Mucosa of stomach (tissue), 1 donor: ENCODE data around the gene IRGC.
A peak's percentile ranks its signal among the peaks of the same experiment; 100 is the strongest.
"Not testable (repeated sequence)": the region's sequence is repeated elsewhere in the genome, so short reads cannot be mapped to it uniquely, and the experiment has no call there.

Experiments
- H3K27me3 ChIP-seq: one replicate; pipeline ENCODE4 v1.7.0; 2013; ENCODE audit warnings: mild to moderate bottlenecking, low read length; ENCODE audit not compliant: control insufficient read depth, insufficient read depth
- H3K36me3 ChIP-seq: one replicate; pipeline ENCODE4 v1.7.0; 2013; ENCODE audit warnings: low read length; ENCODE audit not compliant: control insufficient read depth, insufficient read depth
- H3K4me1 ChIP-seq: one replicate; pipeline ENCODE4 v1.7.0; 2013; ENCODE audit warnings: mild to moderate bottlenecking, low read length; ENCODE audit not compliant: control insufficient read depth, insufficient read depth
- H3K4me3 ChIP-seq: one replicate; pipeline ENCODE4 v1.7.0; 2013; ENCODE audit warnings: low read length
- H3K9ac ChIP-seq: one replicate; pipeline ENCODE4 v1.7.0; 2013; ENCODE audit warnings: mild to moderate bottlenecking, low read length, moderate library complexity
- H3K9me3 ChIP-seq: one replicate; pipeline ENCODE4 v1.7.0; 2013; ENCODE audit warnings: mild to moderate bottlenecking, low read length, moderate library complexity; ENCODE audit not compliant: control insufficient read depth
- donor health status: Pancreatic carcinoma.

Gene IRGC

DNA sequence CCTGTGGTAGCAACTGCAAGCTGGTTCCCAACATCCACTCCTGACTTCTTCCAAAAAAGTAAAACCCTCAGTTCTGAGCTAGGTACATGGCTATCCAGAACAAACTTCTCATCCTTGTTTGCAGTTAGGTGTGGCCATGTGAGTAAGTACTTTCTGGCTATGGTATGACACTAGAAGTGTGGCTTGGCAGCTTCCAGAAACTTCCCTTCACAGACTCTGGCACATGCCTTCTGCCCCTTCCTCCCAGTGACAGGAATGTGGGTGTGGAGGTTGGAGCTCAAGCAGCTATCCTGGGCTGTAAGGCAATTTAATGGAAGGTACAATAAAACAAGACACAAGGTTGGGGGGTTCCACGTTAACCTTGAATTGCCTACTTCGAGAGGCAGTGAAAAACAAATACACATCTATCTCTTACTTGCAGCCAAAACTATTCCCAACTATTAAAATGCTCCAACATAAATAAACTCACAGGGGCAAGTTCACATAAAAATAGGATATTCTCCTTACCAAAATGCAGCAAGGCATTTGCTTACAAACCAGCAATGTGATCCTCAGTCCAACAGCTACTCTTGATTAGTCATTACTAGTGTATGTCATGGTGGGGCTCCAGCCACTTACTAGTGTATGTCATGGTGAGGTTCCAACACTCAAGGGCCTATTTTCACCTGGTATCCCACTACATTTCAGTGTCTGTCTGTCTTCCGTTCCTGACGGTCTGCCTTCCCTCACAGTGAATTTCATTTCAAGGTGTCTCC, 35.8 kb downstream of the IRGC start:
- H3K27me3 ChIP-seq = no peaks in the 10 kb centered on the region
- H3K36me3 ChIP-seq = no peaks in the 10 kb centered on the region
- no peaks in the 10 kb centered on the region for H3K9me3 ChIP-seq
- H3K4me1 ChIP-seq = peaks cover 39% of the 10 kb centered on the region
- H3K9ac ChIP-seq = no peak overlapping the region
- H3K4me3 ChIP-seq = no peak overlapping the region

DNA sequence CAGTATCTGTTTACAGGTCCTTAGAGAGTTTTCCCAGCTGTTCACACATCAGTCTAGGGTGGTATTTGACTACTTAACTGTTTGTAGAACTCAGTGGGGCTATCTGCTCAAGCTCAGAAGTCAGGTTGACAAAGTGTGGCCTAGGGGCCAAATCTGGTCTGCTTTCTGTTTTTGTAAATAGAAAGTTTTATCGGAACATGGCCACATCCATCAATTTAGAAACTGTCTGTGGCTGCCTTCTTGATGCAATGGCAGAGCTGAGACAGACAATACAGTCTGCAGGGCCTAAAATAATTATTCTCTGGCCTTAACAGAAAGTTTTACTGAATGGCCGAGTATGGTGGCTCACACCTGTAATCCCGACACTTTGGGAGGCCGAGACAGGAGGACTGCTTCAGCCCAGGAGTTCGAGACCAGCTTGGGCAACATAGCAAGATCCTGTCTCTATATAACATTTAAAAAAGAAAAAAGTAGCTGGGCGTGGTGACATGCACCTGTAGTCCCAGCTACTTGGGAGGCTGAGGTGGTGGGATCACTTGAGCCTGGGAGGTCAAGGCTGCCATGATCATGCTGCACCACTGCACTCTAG, 36.5 kb downstream of the IRGC start:
- Histone ChIP-seq H3K9ac (no peak overlapping the region), H3K4me1 (peaks cover 46% of the 10 kb centered on the region), H3K9me3 (no peaks in the 10 kb centered on the region), H3K4me3 (no peak overlapping the region), H3K36me3 (no peaks in the 10 kb centered on the region), H3K27me3 (no peaks in the 10 kb centered on the region)

GRCh38 chr19:43754253-43754502, 38.3 kb downstream of the IRGC start:
- H3K27me3 ChIP-seq = no peaks in the 10 kb centered on the region
- H3K9me3 ChIP-seq = no peaks in the 10 kb centered on the region
- peak overlapping the region; percentile 79 for H3K4me3 ChIP-seq
- no peaks in the 10 kb centered on the region for H3K36me3 ChIP-seq
- peak overlapping the region; percentile 91 for H3K9ac ChIP-seq
- H3K4me1 ChIP-seq = peaks cover 52% of the 10 kb centered on the region

- peak within 1 kb of the TSS; percentile 91 for H3K9ac ChIP-seq
- no peaks in the 10 kb centered on the region for H3K9me3 ChIP-seq
- no peaks in the 10 kb centered on the region for H3K36me3 ChIP-seq
- H3K4me1 ChIP-seq = peaks cover 52% of the 10 kb centered on the region
- no peaks in the 10 kb centered on the region for H3K27me3 ChIP-seq
- peak within 1 kb of the TSS; percentile 79 for H3K4me3 ChIP-seq
Measured at GRCh38 chr19:43754503-43755255, 38.8 kb downstream of the IRGC start, which contains the start of gene SMG9. Gene SMG9 (minus strand): TSS chr19:43754962. CDS start chr19:43750741, 4,221 bp downstream.

- no peaks in the 10 kb centered on the region for H3K36me3 ChIP-seq
- H3K4me1 ChIP-seq = peaks cover 52% of the 10 kb centered on the region
- no peaks in the 10 kb centered on the region for H3K9me3 ChIP-seq
- no peaks in the 10 kb centered on the region for H3K27me3 ChIP-seq
- H3K9ac ChIP-seq = peak overlapping the region; percentile 91
- H3K4me3 ChIP-seq = peak overlapping the region; percentile 79
Measured at GRCh38 chr19:43755256-43755801, 39.5 kb downstream of the IRGC start.

DNA sequence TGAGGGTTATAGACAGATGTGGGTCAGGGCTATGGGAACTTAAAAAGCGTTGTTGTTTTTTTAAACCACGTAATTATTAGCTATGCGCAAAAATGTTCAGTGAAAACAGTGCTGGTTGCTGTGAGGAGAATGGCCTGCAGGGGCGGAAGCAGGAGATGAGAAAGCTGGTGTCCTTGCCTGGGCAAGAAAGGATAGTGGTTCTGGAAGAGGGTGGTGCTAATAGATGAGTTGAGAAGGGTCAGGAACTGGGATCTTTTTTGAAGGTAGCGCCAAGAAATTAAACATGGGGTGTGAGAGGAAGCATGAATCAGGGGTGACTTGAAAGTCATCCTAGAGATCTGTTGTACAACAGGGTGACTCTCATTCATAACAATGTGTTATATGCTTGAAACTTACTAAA, 43.6 kb downstream of the IRGC start:
- H3K27me3 ChIP-seq = no peaks in the 10 kb centered on the region
- no peaks in the 10 kb centered on the region for H3K36me3 ChIP-seq
- H3K4me1 ChIP-seq = peaks cover 28% of the 10 kb centered on the region
- H3K9ac ChIP-seq = no peak overlapping the region
- H3K4me3 ChIP-seq = no peak overlapping the region
- H3K9me3 ChIP-seq = no peaks in the 10 kb centered on the region

GRCh38 chr19:43760941-43761340, 45.1 kb downstream of the IRGC start:
- Histone ChIP-seq H3K9me3 (no peaks in the 10 kb centered on the region), H3K27me3 (no peaks in the 10 kb centered on the region), H3K4me1 (peaks cover 34% of the 10 kb centered on the region), H3K4me3 (no peak overlapping the region), H3K9ac (no peak overlapping the region), H3K36me3 (no peaks in the 10 kb centered on the region)

- Histone ChIP-seq H3K4me1 (peaks cover 33% of the 10 kb centered on the region), H3K9me3 (no peaks in the 10 kb centered on the region), H3K4me3 (no peak overlapping the region), H3K9ac (no peak overlapping the region), H3K27me3 (no peaks in the 10 kb centered on the region), H3K36me3 (peaks cover 12% of the 10 kb centered on the region)
Measured at GRCh38 chr19:43762814-43763213, 46.9 kb downstream of the IRGC start.

- peaks cover 17% of the 10 kb centered on the region for H3K36me3 ChIP-seq
- no peak overlapping the region for H3K9ac ChIP-seq
- no peaks in the 10 kb centered on the region for H3K9me3 ChIP-seq
- peaks cover 34% of the 10 kb centered on the region for H3K4me1 ChIP-seq
- no peaks in the 10 kb centered on the region for H3K27me3 ChIP-seq
- no peak overlapping the region for H3K4me3 ChIP-seq
Measured at GRCh38 chr19:43763473-43763939, 47.6 kb downstream of the IRGC start.

DNA sequence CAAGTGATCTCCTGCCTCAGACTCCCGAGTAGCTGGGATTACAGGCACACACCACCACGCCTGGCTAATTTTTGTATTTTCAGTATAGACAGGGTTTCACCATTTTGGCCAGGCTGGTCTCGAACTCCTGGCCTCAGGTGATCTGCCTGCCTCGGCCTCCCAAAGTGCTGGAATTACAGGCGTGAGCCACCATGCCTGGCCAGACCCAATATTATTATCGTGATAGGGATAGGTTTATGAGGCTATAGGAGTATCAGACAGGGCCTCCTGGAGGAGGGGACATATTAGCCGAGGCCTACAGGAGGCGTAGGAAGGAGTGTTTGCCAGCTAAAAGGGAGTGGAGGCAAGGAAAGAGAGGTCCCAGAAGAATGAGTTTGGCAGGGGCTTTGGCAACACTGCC, 48.8 kb downstream of the IRGC start:
- not testable (repeated sequence) for H3K9me3 ChIP-seq, H3K27me3 ChIP-seq, H3K4me3 ChIP-seq, H3K9ac ChIP-seq
- Histone ChIP-seq H3K4me1 (peaks cover 41% of the 10 kb centered on the region), H3K36me3 (peaks cover 25% of the 10 kb centered on the region)

- Histone ChIP-seq H3K4me1 (peaks cover 41% of the 10 kb centered on the region), H3K4me3 (no peak overlapping the region), H3K9me3 (no peaks in the 10 kb centered on the region), H3K9ac (no peak overlapping the region), H3K27me3 (no peaks in the 10 kb centered on the region), H3K36me3 (peaks cover 29% of the 10 kb centered on the region)
Measured at GRCh38 chr19:43765109-43765876, 49.4 kb downstream of the IRGC start.
